Mesenchymal stem cell (in vitro differentiated cells and primary cell): ENCODE results near the gene DAP.

Experiments
- DNase-seq: peaks from one replicate; pipeline ENCODE4 v3.0.0-alpha.2; 2013
- H2AFZ ChIP-seq: one replicate; pipeline ENCODE4 v1.6.1; 2013; ENCODE audit warnings: low read depth, mild to moderate bottlenecking, control low read depth, inconsistent platforms, low read length, moderate library complexity
- H2AK5ac ChIP-seq: 2 replicates; pipeline ENCODE4 v1.6.1; 2013; ENCODE audit warnings: low read length, moderate library complexity, mild to moderate bottlenecking, inconsistent platforms; ENCODE audit not compliant: severe bottlenecking
- H2BK120ac ChIP-seq: one replicate; pipeline ENCODE4 v1.6.1; 2013; ENCODE audit warnings: low read depth, mild to moderate bottlenecking, inconsistent platforms, low read length, moderate library complexity
- H2BK12ac ChIP-seq, 2 experiments: one replicate each; pipeline ENCODE4 v1.6.1; 2013; ENCODE audit warnings: inconsistent platforms in 2 of 2, low read length in 2 of 2, mild to moderate bottlenecking in 2 of 2, moderate library complexity in 2 of 2, control low read depth in 1 of 2
- H2BK15ac ChIP-seq: one replicate; pipeline ENCODE4 v1.6.1; 2013; ENCODE audit warnings: mild to moderate bottlenecking, low read depth, inconsistent platforms; ENCODE audit not compliant: poor library complexity, severe bottlenecking
- H2BK5ac ChIP-seq: 2 replicates; pipeline ENCODE4 v1.6.1; 2013; ENCODE audit warnings: low read depth, mild to moderate bottlenecking, low read length, control low read depth, inconsistent platforms; ENCODE audit not compliant: poor library complexity, severe bottlenecking
- H3K14ac ChIP-seq, 2 experiments: one replicate each; pipeline ENCODE4 v1.6.1; 2013; ENCODE audit warnings: inconsistent platforms in 2 of 2, low read length in 2 of 2, control low read depth in 1 of 2, mild to moderate bottlenecking in 1 of 2, moderate library complexity in 1 of 2
- H3K18ac ChIP-seq, 2 experiments: one replicate each; pipeline ENCODE4 v1.6.1; 2013; ENCODE audit warnings: inconsistent platforms in 2 of 2, low read length in 2 of 2, control low read depth in 1 of 2, low read depth in 1 of 2, mild to moderate bottlenecking in 1 of 2
- H3K23ac ChIP-seq, 2 experiments: one replicate each; pipeline ENCODE4 v1.6.1; 2013; ENCODE audit warnings: inconsistent platforms in 2 of 2, low read length in 2 of 2, mild to moderate bottlenecking in 2 of 2, moderate library complexity in 2 of 2, control low read depth in 1 of 2
- H3K27ac ChIP-seq: 2 replicates; pipeline ENCODE4 v1.5.1; 2013; ENCODE audit warnings: mild to moderate bottlenecking, moderate library complexity, low read length, control low read depth, inconsistent platforms; ENCODE audit not compliant: poor library complexity, severe bottlenecking
- H3K27me3 ChIP-seq, 2 experiments: 2 replicates each; pipeline versions ENCODE4 v1.6.1 to v1.7.0; 2013; ENCODE audit warnings: low read length in 2 of 2, mild to moderate bottlenecking in 2 of 2, moderate library complexity in 2 of 2, control low read depth in 1 of 2, inconsistent platforms in 1 of 2; ENCODE audit not compliant: control insufficient read depth in 1 of 2, insufficient read depth in 1 of 2
- H3K36me3 ChIP-seq, 2 experiments: 2 replicates each; pipeline versions ENCODE4 v1.6.1 to v1.7.0; 2013; ENCODE audit warnings: low read length in 2 of 2, control low read depth in 1 of 2, inconsistent platforms in 1 of 2, low read depth in 1 of 2, mild to moderate bottlenecking in 1 of 2; ENCODE audit not compliant: insufficient read depth in 2 of 2, control insufficient read depth in 1 of 2
- H3K4ac ChIP-seq, 2 experiments: one replicate each; pipeline ENCODE4 v1.6.1; 2013; ENCODE audit warnings: inconsistent platforms in 2 of 2, low read length in 2 of 2, mild to moderate bottlenecking in 2 of 2, moderate library complexity in 2 of 2, control low read depth in 1 of 2, low read depth in 1 of 2
- H3K4me1 ChIP-seq: 2 replicates; pipeline ENCODE4 v1.6.1; 2013; ENCODE audit warnings: low read depth, low read length, control low read depth; ENCODE audit not compliant: control insufficient read depth, insufficient read depth
- H3K4me2 ChIP-seq: 2 replicates; pipeline ENCODE4 v1.6.1; 2013; ENCODE audit warnings: low read length, mild to moderate bottlenecking, inconsistent platforms; ENCODE audit not compliant: poor library complexity, severe bottlenecking
- H3K4me3 ChIP-seq, 2 experiments: 2 replicates each; pipeline versions ENCODE4 v1.5.1 to v1.7.0; 2013; ENCODE audit warnings: low read length in 2 of 2, mild to moderate bottlenecking in 2 of 2, control low read depth in 1 of 2, low read depth in 1 of 2; ENCODE audit not compliant: insufficient read depth in 1 of 2
- H3K79me1 ChIP-seq: replicated peaks from 2 replicates; pipeline ENCODE4 v1.6.1; 2013; ENCODE audit warnings: mild to moderate bottlenecking, control low read depth, low read length, inconsistent platforms; ENCODE audit not compliant: poor library complexity, severe bottlenecking
- H3K9ac ChIP-seq: 2 replicates; pipeline ENCODE4 v1.7.0; 2013; ENCODE audit warnings: mild to moderate bottlenecking, low read length, moderate library complexity
- H3K9me3 ChIP-seq: 2 replicates; pipeline ENCODE4 v1.7.0; 2013; ENCODE audit warnings: mild to moderate bottlenecking, low read length; ENCODE audit not compliant: control insufficient read depth
- H4K8ac ChIP-seq: one replicate; pipeline ENCODE4 v1.6.1; 2013; ENCODE audit warnings: inconsistent platforms, mild to moderate bottlenecking, low read length, moderate library complexity
- H4K91ac ChIP-seq: one replicate; pipeline ENCODE4 v1.6.1; 2013; ENCODE audit warnings: mild to moderate bottlenecking, low read length, inconsistent platforms
- WGBS: methylation state at CpG from one replicate; pipeline ENCODE4 v1.1.7; 2013; ENCODE audit warnings: mixed read lengths; 5-methylcytosine and 5-hydroxymethylcytosine counted together

Gene DAP

DNA sequence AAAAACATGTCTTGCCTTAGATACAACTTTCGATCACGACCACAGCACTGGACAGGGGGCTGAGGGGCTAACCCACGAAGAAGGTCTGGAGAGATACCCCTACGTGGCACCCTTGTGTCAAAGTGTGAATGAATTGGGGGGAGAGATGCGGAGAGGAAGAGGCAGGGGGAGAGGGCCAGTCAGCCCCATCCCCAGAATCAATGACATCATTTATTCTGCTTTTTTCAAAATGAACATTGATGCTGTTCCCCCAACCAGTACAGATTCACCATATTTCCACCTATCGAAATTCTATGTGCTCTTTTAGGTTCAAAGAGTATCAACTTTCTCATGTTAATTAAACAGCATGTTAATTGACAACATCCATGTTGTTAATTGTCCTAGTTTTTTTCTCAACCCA is 32.4 kb downstream of the DAP start:
- H3K4me1 ChIP-seq: peaks cover 32% of the 10 kb centered on the region
- H3K27me3 ChIP-seq: no peaks in the 10 kb centered on the region
- no peak overlapping the region for H2AFZ ChIP-seq
- H3K4me3 ChIP-seq: no peak overlapping the region
- no peak for DNase-seq
- 100% methylated on average over 5 of the region's 6 CpGs for WGBS
- no peak overlapping the region for H2BK120ac ChIP-seq
- no peak overlapping the region for H3K4me2 ChIP-seq
- H3K14ac ChIP-seq: no peak overlapping the region
- no peak overlapping the region for H3K9ac ChIP-seq
- H3K18ac ChIP-seq: peak overlapping the region in 1 of 2 experiments; percentile 19
- H2BK12ac ChIP-seq: no peak overlapping the region
- no peaks in the 10 kb centered on the region for H3K9me3 ChIP-seq
- peaks cover 26 to 31% of the 10 kb centered on the region in 2 experiments for H3K36me3 ChIP-seq
- H4K91ac ChIP-seq: no peak overlapping the region
- H2BK5ac ChIP-seq: no peak overlapping the region
- H3K4ac ChIP-seq: no peak overlapping the region
- H4K8ac ChIP-seq: no peak overlapping the region
- peak overlapping the region; percentile 60 for H3K27ac ChIP-seq
- no peak overlapping the region for H2BK15ac ChIP-seq
- H3K79me1 ChIP-seq: peaks cover 26% of the 10 kb centered on the region
- H2AK5ac ChIP-seq: peak overlapping the region; percentile 70
- no peak overlapping the region for H3K23ac ChIP-seq

DNA sequence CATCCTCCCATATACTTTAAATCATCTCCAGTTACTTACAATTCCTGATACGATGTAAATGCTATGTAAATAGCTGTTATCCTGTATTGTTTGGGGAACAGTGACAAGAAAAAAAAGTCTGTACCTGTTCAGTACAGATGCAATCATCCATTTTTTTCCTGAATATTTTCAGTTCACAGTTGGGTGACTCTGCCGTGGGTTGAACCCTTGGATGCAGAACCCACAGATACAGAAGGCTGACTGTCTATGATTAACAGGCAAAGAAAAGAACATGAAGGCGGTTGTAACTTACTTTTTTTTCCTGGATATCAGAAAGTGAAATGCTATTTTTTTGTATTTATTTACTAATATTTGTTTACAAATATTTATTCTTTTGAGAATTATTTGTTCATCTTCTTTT is 33.2 kb downstream of the DAP start:
- Histone ChIP-seq H3K14ac (no peak overlapping the region), H2AFZ (no peak overlapping the region), H2BK5ac (no peak overlapping the region), H3K27ac (peak overlapping the region; percentile 18), H2BK15ac (no peak overlapping the region), H2BK12ac (no peak overlapping the region), H3K4me1 (peaks cover 32% of the 10 kb centered on the region), H3K4me3 (no peak overlapping the region), H3K23ac (no peak overlapping the region), H3K27me3 (no peaks in the 10 kb centered on the region), H3K36me3 (peaks cover 18 to 31% of the 10 kb centered on the region in 2 experiments), H3K4me2 (no peak overlapping the region), H3K4ac (no peak overlapping the region), H4K8ac (no peak overlapping the region), H3K79me1 (peaks cover 24% of the 10 kb centered on the region), H3K9me3 (no peaks in the 10 kb centered on the region), H4K91ac (no peak overlapping the region), H2BK120ac (no peak overlapping the region), H3K18ac (no peak overlapping the region), H3K9ac (no peak overlapping the region), H2AK5ac (no peak overlapping the region)
- WGBS: no CpG with 5 or more reads among the region's 3 CpGs
- DNase-seq: no peak

DNA sequence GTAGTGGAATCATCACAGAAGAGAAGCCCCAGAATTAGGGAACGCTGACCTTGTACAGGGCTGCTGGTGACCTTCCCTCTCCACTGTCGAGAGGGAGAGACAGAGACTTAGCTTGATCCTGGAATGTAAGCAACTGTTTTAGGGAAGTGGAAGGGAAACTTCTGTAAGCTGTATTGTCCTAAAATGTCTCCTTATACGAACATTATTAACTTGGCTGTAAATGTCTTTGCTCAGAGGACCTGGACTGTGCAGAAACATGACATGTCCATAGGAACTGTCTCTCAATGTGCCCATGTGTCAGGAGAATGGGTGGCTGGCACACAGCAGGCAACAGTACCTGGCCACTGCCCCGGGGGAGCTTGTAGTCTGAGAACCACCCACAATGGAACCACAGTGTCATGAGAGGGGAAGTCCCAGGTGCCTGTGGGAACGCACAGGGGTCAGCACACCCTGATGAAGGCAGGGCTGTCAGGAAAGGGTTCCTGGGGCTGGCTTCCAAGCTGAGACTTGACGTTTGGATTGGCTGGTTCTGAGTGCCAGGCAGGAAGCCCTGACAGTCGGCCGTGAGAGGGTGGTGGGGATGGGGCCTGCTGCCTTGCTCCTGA is 34.0 kb downstream of the DAP start:
- Histone ChIP-seq H3K79me1 (peaks cover 19% of the 10 kb centered on the region), H3K9ac (no peak overlapping the region), H2AK5ac (peak overlapping the region; percentile 73), H3K9me3 (no peaks in the 10 kb centered on the region), H3K4me2 (no peak overlapping the region), H2AFZ (no peak overlapping the region), H3K36me3 (peaks cover 10 to 31% of the 10 kb centered on the region in 2 experiments), H2BK5ac (peak overlapping the region; percentile 25), H3K4ac (no peak overlapping the region), H3K14ac (no peak overlapping the region), H4K8ac (no peak overlapping the region), H3K27ac (peak overlapping the region; percentile 18), H3K4me3 (no peak overlapping the region), H3K23ac (no peak overlapping the region), H2BK120ac (no peak overlapping the region), H3K27me3 (no peaks in the 10 kb centered on the region), H3K4me1 (peaks cover 32% of the 10 kb centered on the region), H4K91ac (no peak overlapping the region), H2BK15ac (no peak overlapping the region), H3K18ac (no peak overlapping the region), H2BK12ac (no peak overlapping the region)
- WGBS: 90% methylated on average over 8 of the region's 8 CpGs
- no peak for DNase-seq

DNA sequence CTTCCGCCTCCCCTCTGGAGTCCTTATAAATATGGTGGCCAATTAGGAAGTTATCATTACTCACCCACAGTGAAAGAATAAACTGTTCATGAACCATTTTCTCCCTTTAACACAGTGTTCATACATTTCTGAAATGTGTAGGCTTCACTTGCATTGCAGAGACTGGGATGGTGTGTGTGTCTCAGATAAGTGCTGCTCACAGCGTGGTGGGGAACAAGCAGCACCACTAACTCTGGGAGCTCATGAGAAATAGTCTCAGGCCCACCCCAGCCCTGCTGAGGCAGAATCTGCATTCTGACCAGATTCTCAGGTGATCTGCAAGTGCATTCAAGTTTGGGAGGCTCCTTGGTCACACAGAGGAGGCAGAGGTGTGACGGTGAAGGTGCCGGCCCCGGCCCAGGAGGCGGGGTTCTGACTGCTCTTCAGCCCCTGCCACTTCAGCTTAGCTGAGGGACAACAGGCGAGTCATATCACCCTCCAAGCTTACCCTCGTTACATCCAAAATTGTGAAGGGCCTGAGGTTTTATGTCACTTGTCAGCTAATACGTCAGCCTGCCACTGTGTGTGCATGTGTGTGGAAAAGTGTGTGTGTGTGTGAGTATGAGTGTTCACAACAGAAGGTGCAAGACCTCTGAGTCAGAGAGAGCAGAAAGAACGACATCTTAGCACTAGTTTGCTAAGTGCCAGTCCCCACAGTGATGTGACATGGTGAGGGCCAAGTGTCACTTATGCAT is 34.7 kb downstream of the DAP start:
- H3K4me1 ChIP-seq: peaks cover 32% of the 10 kb centered on the region
- H3K18ac ChIP-seq: no peak overlapping the region
- H3K14ac ChIP-seq: no peak overlapping the region
- H3K4ac ChIP-seq: peak overlapping the region in 1 of 2 experiments; percentile 31
- H2BK15ac ChIP-seq: no peak overlapping the region
- H2BK12ac ChIP-seq: no peak overlapping the region
- H2AFZ ChIP-seq: no peak overlapping the region
- no peak overlapping the region for H4K91ac ChIP-seq
- H2BK5ac ChIP-seq: no peak overlapping the region
- peak overlapping the region; percentile 94 for H3K27ac ChIP-seq
- H3K23ac ChIP-seq: no peak overlapping the region
- H3K36me3 ChIP-seq: peaks cover 10 to 24% of the 10 kb centered on the region in 2 experiments
- H2AK5ac ChIP-seq: peak overlapping the region; percentile 61
- H2BK120ac ChIP-seq: no peak overlapping the region
- no peak overlapping the region for H3K4me3 ChIP-seq
- 78% methylated on average over 9 of the region's 10 CpGs for WGBS
- H4K8ac ChIP-seq: no peak overlapping the region
- H3K79me1 ChIP-seq: peaks cover 14% of the 10 kb centered on the region
- no peak overlapping the region for H3K4me2 ChIP-seq
- no peaks in the 10 kb centered on the region for H3K27me3 ChIP-seq
- H3K9ac ChIP-seq: no peak overlapping the region
- peak; percentile 47 for DNase-seq
- H3K9me3 ChIP-seq: no peaks in the 10 kb centered on the region
